D721Med (cell line): ENCODE measurements around the gene USF1.

Experiments used
- DNase-seq: peaks from one replicate; pipeline ENCODE4 v3.0.0; 2011; ENCODE audit warnings: low spot score; ENCODE audit not compliant: insufficient read length
- FAIRE-seq: peaks from 2 replicates; lab custom pipeline; 2011; peaks lifted over from hg19 to GRCh38; lab: Jason Lieb, UNC
- TF ChIP-seq, protein P1 (sequence below): IDR thresholded peaks from 2 replicates; pipeline ENCODE4 v1.5.1; 2012; ENCODE audit warnings: mild to moderate bottlenecking, control low read depth; ENCODE audit not compliant: insufficient read depth; ENCODE audit errors: missing control alignments

The USF1 gene

DNA sequence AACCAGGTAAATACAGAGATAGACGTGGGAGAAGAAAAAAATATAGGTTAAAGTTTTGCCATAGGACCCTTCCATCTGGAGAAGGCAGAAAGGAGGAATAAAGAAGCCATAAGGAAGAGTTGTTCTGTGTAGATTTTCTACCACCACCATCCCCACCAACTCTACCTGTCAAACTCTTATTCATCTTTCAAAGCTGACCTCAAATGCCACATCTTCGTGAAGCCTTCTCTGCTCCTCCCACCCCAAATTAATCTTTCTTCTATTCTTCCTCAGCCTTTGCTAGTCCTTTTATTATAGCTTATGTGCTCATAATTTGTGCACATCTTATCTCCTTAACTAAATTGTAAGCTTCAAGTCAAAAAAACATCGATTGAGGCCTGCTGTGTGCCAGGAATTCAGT is 44.8 kb upstream of the USF1 start:
- FAIRE-seq (no peak), DNase-seq (no peak)
- TF ChIP-seq, protein P1, sequence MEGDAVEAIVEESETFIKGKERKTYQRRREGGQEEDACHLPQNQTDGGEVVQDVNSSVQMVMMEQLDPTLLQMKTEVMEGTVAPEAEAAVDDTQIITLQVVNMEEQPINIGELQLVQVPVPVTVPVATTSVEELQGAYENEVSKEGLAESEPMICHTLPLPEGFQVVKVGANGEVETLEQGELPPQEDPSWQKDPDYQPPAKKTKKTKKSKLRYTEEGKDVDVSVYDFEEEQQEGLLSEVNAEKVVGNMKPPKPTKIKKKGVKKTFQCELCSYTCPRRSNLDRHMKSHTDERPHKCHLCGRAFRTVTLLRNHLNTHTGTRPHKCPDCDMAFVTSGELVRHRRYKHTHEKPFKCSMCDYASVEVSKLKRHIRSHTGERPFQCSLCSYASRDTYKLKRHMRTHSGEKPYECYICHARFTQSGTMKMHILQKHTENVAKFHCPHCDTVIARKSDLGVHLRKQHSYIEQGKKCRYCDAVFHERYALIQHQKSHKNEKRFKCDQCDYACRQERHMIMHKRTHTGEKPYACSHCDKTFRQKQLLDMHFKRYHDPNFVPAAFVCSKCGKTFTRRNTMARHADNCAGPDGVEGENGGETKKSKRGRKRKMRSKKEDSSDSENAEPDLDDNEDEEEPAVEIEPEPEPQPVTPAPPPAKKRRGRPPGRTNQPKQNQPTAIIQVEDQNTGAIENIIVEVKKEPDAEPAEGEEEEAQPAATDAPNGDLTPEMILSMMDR, result no peak

DNA sequence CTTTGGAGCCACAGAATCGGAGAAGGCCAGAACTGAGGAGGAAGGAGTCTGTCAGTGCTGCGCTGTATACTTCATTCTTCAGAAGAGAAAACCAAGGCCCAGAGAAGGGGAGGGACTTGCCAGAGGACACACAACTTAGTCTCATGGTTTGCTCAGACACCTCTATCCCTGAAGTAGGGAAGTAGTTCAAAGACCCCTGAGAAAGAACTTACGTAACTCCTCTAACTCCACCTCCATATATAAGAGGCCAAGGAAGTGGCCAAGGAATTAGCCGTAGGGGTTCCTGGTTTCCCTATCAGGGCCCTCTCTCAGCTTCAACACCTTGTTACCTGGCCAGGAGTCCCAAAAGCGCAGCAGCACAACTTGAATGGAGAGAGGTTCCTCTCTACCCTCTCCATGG is 44.2 kb upstream of the USF1 start:
- no peak for FAIRE-seq
- DNase-seq, result no peak
- TF ChIP-seq, protein P1, result no peak

DNA sequence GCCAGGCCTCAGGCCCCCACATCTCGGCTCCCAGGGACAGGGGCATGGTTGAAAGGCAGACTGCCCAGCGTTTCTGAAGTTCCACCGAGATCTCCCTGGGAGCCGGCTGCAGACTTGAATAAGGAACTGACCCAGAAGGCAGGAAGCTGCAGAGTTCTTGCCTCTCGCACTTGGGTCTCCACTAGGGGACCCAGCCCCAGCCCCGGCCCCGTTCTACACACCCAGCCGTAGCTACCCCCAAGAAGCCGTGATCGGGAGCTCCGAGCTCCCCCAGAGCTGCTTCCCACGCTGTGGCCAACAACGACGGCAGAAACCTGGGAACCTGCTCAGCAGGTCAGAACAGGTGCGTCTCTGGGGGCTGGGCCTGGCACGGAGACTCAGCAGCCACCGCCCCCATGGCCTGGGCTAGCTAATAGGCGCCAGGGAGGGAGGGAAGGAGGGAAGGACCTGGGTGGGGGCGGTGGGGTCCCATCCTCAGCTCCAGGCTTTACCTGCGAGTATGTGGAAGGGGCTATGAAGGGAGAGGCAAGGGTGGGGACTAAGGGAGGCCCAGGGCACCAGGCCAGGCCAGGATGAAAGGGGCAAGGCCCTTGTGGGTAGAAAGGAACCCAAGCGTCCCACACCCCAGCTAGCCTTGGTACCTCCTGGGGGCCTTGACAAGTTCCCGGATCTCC is 43.6 kb upstream of the USF1 start, which contains the start of gene NECTIN4:
NECTIN4 (minus strand) TSS at position 308 of the 674 bp plus-strand sequence; CDS start at position 46, 262 bp downstream.
- TF ChIP-seq, protein P1, result no peak
- FAIRE-seq (no peak), DNase-seq (no peak)

DNA sequence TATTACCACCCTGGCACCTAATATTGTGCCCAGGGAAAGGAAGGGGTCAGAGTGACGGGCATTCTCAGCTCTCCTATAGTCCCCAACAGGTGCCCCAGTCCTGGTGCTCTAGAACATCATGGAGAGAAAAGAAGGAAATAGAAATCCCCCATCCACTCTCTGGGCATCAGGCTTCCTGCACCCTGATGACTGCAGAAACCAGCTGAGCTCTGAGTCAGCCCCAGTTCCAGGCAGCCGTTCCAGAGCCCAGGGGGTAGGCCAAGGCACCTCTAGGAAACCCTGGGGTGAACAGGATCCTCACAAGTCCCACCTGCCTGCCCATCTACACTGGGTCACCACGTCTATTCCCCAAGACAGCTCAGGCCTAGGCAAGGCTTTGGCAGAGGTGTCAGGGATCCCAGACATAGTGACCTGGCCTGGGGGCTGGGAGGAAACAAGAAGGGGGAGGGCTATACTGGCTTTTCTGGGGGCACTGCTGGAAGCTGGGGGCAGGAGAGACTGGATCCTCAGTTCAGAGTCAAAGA is 42.9 kb upstream of the USF1 start:
- FAIRE-seq (no peak), DNase-seq (no peak)
- TF ChIP-seq, protein P1, result no peak

DNA sequence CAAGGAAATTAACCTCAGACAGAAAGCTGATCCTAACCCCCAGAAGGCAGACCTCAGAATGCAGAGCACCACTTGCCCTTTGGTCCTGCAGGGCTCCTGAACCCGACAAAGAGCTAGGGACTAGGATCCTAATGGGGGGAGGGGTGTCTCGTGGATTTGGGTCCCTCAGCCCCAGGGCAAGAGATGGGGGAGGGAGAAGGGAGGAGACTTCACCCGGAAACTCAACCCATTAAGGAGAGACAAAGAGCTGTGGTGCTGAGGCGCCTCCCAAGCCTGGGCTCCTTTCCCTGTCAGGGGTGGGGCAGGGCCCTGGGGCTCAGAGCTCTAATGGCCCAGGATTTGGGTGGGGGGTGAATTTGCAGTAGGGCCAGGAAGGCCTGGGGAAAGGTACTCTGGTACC is 40.7 kb upstream of the USF1 start:
- TF ChIP-seq, protein P1, result no peak
- FAIRE-seq (no peak), DNase-seq (no peak)

DNA sequence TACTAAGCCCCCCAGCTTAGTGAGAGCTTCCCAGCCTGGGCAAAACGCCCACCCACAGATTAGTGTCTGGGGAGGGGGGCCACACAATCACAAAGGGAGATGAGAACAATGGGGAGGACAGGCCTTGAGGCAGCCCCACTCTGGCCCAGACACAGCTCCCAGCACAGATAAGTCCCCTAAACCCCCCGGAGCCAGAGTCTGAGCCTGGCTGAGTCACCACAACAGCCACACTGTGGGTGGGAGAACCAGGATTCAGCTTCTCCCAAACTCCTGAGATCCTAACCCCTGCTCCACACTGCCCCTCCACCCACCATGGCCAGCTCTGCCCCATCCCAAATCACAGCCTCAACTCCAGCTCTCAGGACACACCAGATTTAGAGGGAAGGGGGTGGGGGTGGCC is 39.4 kb upstream of the USF1 start:
- TF ChIP-seq, protein P1, result no peak
- no peak for FAIRE-seq
- no peak for DNase-seq

DNA sequence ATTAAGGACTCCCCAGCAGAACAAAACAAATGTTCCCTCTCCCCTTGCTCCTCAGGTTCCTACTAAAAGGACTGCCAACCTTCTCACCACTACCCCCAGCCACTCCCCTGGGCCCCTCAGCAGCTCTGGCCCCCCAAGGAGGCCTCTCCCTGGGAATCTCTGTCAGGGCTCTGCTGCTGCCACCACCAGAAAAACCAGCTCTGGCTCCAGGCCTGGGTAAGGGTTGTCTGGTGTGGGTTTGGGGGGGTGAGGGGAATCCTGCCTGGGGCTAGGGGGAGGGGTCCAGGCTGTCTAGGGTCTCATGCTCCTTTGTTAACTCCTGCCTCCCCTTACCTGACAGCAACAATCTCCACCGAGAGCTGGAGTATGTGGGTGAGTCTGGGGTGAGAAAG is 38.8 kb upstream of the USF1 start:
- FAIRE-seq (no peak), DNase-seq (no peak)
- TF ChIP-seq, protein P1, result no peak
